PC-3 (cell line): ENCODE results near the gene IFITM5. TPM values are rescaled to one million over a fixed set of nuclear protein-coding genes. Genes with fewer than 3 reads are reported as not detected.

ENCODE experiments used
- ATAC-seq: fragments of 200-7000 bp; cut with Tn5 transposase; 2 replicates; pipeline ENCODE4 v1.9.1; 2020; ENCODE audit warnings: mild to moderate bottlenecking, moderate library complexity
- BruUV-seq: library from RNA; stranded (reverse); fragments of 400-500 nt; replicated peaks from 2 replicates; lab custom pipeline; 2021; lab: Mats Ljungman, UMichigan
- CTCF ChIA-PET: fragments of 300-600 bp; sonication (Branson Sonifier 250); formaldehyde crosslinking; loops from one replicate; lab custom pipeline; 2022; ENCODE audit warnings: antibody characterized with exemption; lab: Charles Lee
- POLR2A ChIA-PET: fragments of 300-600 bp; sonication (Branson Sonifier 250); formaldehyde crosslinking; loops from one replicate; lab custom pipeline; 2022; ENCODE audit warnings: antibody characterized with exemption; ENCODE audit not compliant: unreplicated experiment; lab: Charles Lee
- DNase-seq: peaks from one replicate; pipeline ENCODE4 v3.0.0-alpha.2; 2015
- H2AFZ ChIP-seq: fragments of 300-600 bp; sonication (generic); 2 replicates; pipeline ENCODE4 v1.6.0; 2016; ENCODE audit warnings: antibody characterized with exemption, low read length
- H3F3A ChIP-seq: fragments of 300-600 bp; sonication (generic); one replicate; pipeline ENCODE4 v1.6.0; 2017; ENCODE audit warnings: antibody characterized with exemption, low read length, control low read depth, mild to moderate bottlenecking; ENCODE audit not compliant: unreplicated experiment
- H3K27ac ChIP-seq: fragments of 300-600 bp; sonication (generic); 2 replicates; pipeline ENCODE4 v1.5.1; 2016; ENCODE audit warnings: mild to moderate bottlenecking, low read length
- H3K27me3 ChIP-seq: fragments of 300-600 bp; sonication (generic); 2 replicates; pipeline ENCODE4 v1.6.1; 2016; ENCODE audit warnings: low read length, mixed read lengths
- H3K36me3 ChIP-seq: fragments of 300-600 bp; sonication (generic); 2 replicates; pipeline ENCODE4 v1.6.1; 2016; ENCODE audit warnings: low read depth, mixed run types, low read length, mixed read lengths
- H3K4me1 ChIP-seq: fragments of 300-600 bp; sonication (generic); 2 replicates; pipeline ENCODE4 v1.5.1; 2016; ENCODE audit warnings: low read length; ENCODE audit not compliant: insufficient read depth
- H3K4me2 ChIP-seq: fragments of 300-600 bp; sonication (generic); 2 replicates; pipeline ENCODE4 v1.6.0; 2016; ENCODE audit warnings: low read length
- H3K4me3 ChIP-seq: fragments of 300-600 bp; sonication (generic); 2 replicates; pipeline ENCODE4 v1.5.1; 2016; ENCODE audit warnings: mild to moderate bottlenecking, low read length, mixed read lengths
- H3K79me2 ChIP-seq: fragments of 300-600 bp; sonication (generic); 2 replicates; pipeline ENCODE4 v1.6.1; 2017; ENCODE audit warnings: low read length, mixed read lengths
- H3K9ac ChIP-seq: fragments of 300-600 bp; sonication (generic); 2 replicates; pipeline ENCODE4 v1.6.0; 2016; ENCODE audit warnings: mild to moderate bottlenecking, low read length
- H3K9me2 ChIP-seq: fragments of 300-600 bp; sonication (generic); replicated peaks from 2 replicates; pipeline ENCODE4 v1.6.1; 2016; ENCODE audit warnings: mixed run types, low read length, mixed read lengths
- H3K9me3 ChIP-seq: fragments of 300-600 bp; sonication (generic); 2 replicates; pipeline ENCODE4 v1.6.1; 2016; ENCODE audit warnings: low read length, mixed read lengths
- H4K20me1 ChIP-seq: fragments of 300-600 bp; sonication (generic); 2 replicates; pipeline ENCODE4 v1.6.1; 2016; ENCODE audit warnings: low read length, mixed read lengths
- EZH2 ChIP-seq: fragments of 300-600 bp; sonication (generic); IDR thresholded peaks from one replicate; pipeline ENCODE4 v1.6.1; 2017; ENCODE audit warnings: antibody characterized with exemption, mild to moderate bottlenecking, low read length; ENCODE audit not compliant: unreplicated experiment
- EZH2phosphoT487 ChIP-seq: fragments of 300-600 bp; sonication (generic); IDR thresholded peaks from 2 replicates; pipeline ENCODE4 v1.6.1; 2018; ENCODE audit warnings: mild to moderate bottlenecking, antibody characterized with exemption, low read length, borderline replicate concordance
- intact Hi-C: fragments of 100-400 bp; cut with micrococcal nuclease; formaldehyde crosslinking; loops from 2 replicates; pipeline ENCODE4 v1.9.0; 2023
- total RNA-seq: library from RNA; depleted of rRNA; stranded (reverse); fragments of >200 nt; gene quantifications from 2 replicates; pipeline ENCODE4 v1.2.3, GENCODE V29; 2014
- TF ChIP-seq, protein P1 (sequence below): fragments of 300-600 bp; sonication (generic); conservative IDR thresholded peaks from 2 replicates; pipeline ENCODE4 v1.5.1; 2017; ENCODE audit warnings: antibody characterized with exemption, low read depth, mild to moderate bottlenecking, low read length

IFITM5 gene
- total RNA-seq, 1 experiment from 2014 or later: not detected

DNA sequence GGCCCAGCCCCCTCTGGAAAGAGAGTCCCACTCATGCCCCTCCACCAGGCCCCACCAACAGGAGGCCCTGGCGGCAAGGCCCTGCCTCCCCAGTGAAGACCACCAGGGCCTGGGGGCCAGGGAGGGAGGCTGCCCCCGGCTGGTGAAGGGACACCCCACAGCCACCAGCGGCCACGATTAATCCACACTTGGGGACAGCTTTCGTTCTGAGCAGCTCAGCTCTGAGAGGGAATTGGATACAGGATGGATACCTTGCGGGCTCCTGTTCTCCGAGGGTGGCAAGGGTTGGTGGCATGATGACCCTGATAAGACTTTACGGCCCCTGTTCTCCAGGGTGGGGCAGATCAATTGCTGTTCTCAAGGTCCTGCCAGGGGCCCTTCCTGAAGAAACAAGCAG is 28.0 kb downstream of the IFITM5 start:
- intact Hi-C loops: no loop called here

DNA sequence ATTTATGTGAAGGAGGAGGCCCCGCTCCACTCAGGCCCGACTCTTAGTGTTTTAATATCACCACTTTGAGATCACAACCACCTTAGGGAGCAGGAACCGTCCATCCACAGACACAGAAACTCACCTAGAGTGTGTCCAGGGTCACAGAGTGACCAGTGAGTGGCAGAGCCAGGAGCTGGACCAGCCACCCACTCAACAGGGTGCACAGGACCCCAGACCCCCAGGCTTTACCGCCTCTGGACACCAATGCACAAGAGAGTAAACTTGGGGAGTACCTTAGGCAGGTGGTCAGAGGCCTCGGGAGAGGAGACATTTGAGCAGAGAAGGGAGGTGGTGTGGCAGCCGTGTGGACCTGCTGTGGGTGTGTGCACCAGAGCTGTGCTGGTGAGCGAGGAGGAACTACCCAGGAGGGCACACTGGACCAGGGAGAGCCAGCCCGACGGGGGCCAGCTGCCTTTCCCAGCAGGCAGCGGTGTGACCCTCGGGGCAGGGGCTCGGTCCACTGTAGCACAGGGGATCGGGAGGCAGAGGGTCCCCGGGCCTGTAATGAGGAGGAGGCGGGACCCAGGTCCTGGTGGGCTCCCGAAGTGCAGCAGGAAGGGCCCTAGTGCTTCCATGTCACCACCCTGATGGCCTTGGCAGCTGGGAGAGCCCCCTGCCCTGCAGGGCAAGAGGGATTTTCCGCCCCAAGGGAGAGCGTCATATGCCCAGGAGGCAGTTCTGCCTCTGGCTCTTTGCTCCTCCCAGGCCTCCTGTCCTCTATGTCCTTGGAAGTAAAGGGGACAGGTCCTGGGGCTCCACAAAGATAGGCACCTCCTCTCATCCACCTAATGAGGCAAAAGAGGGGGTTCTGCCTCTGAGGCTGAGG is 28.6 kb downstream of the IFITM5 start:
- no peaks in the 10 kb centered on the region for H3K36me3 ChIP-seq
- H3K27ac ChIP-seq: no peak overlapping the region
- no peak for TF ChIP-seq EZH2phosphoT487
- TF ChIP-seq, protein P1, sequence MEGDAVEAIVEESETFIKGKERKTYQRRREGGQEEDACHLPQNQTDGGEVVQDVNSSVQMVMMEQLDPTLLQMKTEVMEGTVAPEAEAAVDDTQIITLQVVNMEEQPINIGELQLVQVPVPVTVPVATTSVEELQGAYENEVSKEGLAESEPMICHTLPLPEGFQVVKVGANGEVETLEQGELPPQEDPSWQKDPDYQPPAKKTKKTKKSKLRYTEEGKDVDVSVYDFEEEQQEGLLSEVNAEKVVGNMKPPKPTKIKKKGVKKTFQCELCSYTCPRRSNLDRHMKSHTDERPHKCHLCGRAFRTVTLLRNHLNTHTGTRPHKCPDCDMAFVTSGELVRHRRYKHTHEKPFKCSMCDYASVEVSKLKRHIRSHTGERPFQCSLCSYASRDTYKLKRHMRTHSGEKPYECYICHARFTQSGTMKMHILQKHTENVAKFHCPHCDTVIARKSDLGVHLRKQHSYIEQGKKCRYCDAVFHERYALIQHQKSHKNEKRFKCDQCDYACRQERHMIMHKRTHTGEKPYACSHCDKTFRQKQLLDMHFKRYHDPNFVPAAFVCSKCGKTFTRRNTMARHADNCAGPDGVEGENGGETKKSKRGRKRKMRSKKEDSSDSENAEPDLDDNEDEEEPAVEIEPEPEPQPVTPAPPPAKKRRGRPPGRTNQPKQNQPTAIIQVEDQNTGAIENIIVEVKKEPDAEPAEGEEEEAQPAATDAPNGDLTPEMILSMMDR: no peak
- TF ChIP-seq EZH2: no peak
- H4K20me1 ChIP-seq: no peaks in the 10 kb centered on the region
- peaks cover 4% of the 10 kb centered on the region for H3K4me1 ChIP-seq
- H3F3A ChIP-seq: no peaks in the 10 kb centered on the region
- no TSS peak for BruUV-seq
- no peak overlapping the region for H2AFZ ChIP-seq
- no peaks in the 10 kb centered on the region for H3K9me3 ChIP-seq
- ChIA-PET POLR2A (no interaction called here), CTCF (no interaction called here)
- ATAC-seq: no peak
- no peak overlapping the region for H3K4me2 ChIP-seq
- no peaks in the 10 kb centered on the region for H3K79me2 ChIP-seq
- no peaks in the 10 kb centered on the region for H3K9me2 ChIP-seq
- no peak overlapping the region for H3K9ac ChIP-seq
- intact Hi-C loops: no loop called here
- H3K4me3 ChIP-seq: no peak overlapping the region
- no peak for DNase-seq
- no peaks in the 10 kb centered on the region for H3K27me3 ChIP-seq

More for the DNA sequence above, 28.0 kb downstream of the IFITM5 start:
- Histone ChIP-seq H4K20me1 (no peaks in the 10 kb centered on the region), H3K9ac (no peak overlapping the region), H3K79me2 (no peaks in the 10 kb centered on the region), H3K36me3 (no peaks in the 10 kb centered on the region), H3K9me3 (no peaks in the 10 kb centered on the region), H3F3A (no peaks in the 10 kb centered on the region), H3K27me3 (no peaks in the 10 kb centered on the region), H3K4me1 (peaks cover 4% of the 10 kb centered on the region), H3K4me3 (no peak overlapping the region), H3K27ac (no peak overlapping the region), H2AFZ (no peak overlapping the region), H3K9me2 (no peaks in the 10 kb centered on the region), H3K4me2 (no peak overlapping the region)
- ChIA-PET POLR2A (no interaction called here), CTCF (no interaction called here)
- no peak for DNase-seq
- TF ChIP-seq EZH2phosphoT487: no peak
- TF ChIP-seq EZH2: no peak
- TF ChIP-seq, protein P1: no peak
- ATAC-seq: no peak
- BruUV-seq: no TSS peak

DNA sequence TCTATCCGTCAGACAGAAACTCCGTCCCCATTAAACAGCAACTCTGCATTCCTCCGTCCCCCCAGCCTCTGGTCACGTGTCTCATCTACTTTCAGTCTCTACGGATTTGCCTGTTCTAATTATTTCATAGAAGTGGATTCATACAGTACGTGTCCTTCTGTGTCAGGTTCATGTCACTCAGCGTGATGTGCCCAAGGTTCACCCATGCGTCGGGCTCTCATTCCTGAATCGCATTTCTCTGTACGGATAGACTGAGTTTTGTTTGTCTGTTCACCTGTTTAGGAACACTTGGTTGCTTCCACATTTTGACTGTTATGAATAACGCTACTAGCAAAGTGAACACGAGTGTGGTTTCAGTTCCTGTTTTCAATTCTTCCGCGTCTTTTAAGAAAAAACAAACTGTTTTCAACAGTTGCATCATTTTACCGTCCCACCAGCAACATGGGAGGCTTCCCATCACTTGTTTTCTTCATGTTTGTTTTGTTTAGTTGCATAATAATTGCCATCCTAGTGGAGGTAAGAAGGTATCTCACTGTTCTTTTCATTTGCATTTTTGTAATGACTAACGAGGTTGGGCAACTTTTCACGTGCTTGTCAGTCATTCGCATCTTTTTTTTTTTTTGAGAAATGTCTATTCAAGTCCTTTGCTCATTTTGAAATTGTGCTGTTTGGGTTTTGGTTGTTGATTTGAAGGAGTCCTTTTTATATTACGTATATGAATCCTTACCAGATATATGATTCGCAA is 30.0 kb downstream of the IFITM5 start:
- Histone ChIP-seq H3F3A (no peaks in the 10 kb centered on the region), H3K79me2 (no peaks in the 10 kb centered on the region), H3K9ac (no peak overlapping the region), H2AFZ (no peak overlapping the region), H3K36me3 (no peaks in the 10 kb centered on the region), H3K9me3 (no peaks in the 10 kb centered on the region), H3K4me3 (no peak overlapping the region), H4K20me1 (no peaks in the 10 kb centered on the region), H3K4me2 (no peak overlapping the region), H3K9me2 (no peaks in the 10 kb centered on the region), H3K27me3 (no peaks in the 10 kb centered on the region), H3K4me1 (peaks cover 4% of the 10 kb centered on the region), H3K27ac (no peak overlapping the region)
- ATAC-seq (no peak), DNase-seq (no peak)
- no TSS peak for BruUV-seq
- CTCF ChIA-PET: no interaction called here
- intact Hi-C loops: no loop called here
- TF ChIP-seq EZH2phosphoT487 (no peak), EZH2 (no peak)
- TF ChIP-seq, protein P1: no peak
- POLR2A ChIA-PET: no interaction called here
